Kidney (tissue), 14 donors: Measurements from ENCODE around the gene TSFM. TPM values are rescaled to one million over a fixed set of nuclear protein-coding genes. Genes with fewer than 3 reads are reported as not detected.

Source experiments
- DNase-seq, 5 donors: peaks; one replicate each; pipeline ENCODE4 v3.0.0-alpha.2; 2013 to 2020
- FAIRE-seq: peaks from 2 replicates; lab custom pipeline; 2012; peaks lifted over from hg19 to GRCh38; lab: Jason Lieb, UNC
- H3K27ac ChIP-seq, 2 donors: one replicate each; pipeline ENCODE4 v1.7.0; 2013; ENCODE audit warnings: low read depth in 2 of 2, low read length in 2 of 2, inconsistent platforms in 1 of 2
- H3K27me3 ChIP-seq: one replicate; pipeline ENCODE4 v1.7.1; 2013; ENCODE audit warnings: low read length, inconsistent platforms; ENCODE audit not compliant: control insufficient read depth, insufficient read depth
- H3K36me3 ChIP-seq, 3 donors: one replicate each; pipeline versions ENCODE4 v1.7.0 to v1.7.1; 2013; ENCODE audit warnings: low read length in 3 of 3, control low read depth in 1 of 3, inconsistent platforms in 1 of 3; ENCODE audit not compliant: insufficient read depth in 3 of 3, control insufficient read depth in 2 of 3
- H3K4me1 ChIP-seq, 3 donors: one replicate each; pipeline versions ENCODE4 v1.7.0 to v1.7.1; 2013; ENCODE audit warnings: low read length in 3 of 3, inconsistent platforms in 1 of 3, low read depth in 1 of 3; ENCODE audit not compliant: control insufficient read depth in 2 of 3, insufficient read depth in 2 of 3
- H3K4me3 ChIP-seq, 3 donors: one replicate each; pipeline versions ENCODE4 v1.7.0 to v1.8.1; 2013; ENCODE audit warnings: low read length in 3 of 3, control low read depth in 1 of 3, inconsistent platforms in 1 of 3
- H3K9ac ChIP-seq, 3 donors: one replicate each; pipeline versions ENCODE4 v1.7.0 to v1.7.1; 2013; ENCODE audit warnings: low read length in 3 of 3, control low read depth in 1 of 3, inconsistent platforms in 1 of 3
- H3K9me3 ChIP-seq, 3 donors: one replicate each; pipeline versions ENCODE4 v1.7.0 to v1.7.1; 2013; ENCODE audit warnings: low read length in 3 of 3, control low read depth in 1 of 3, inconsistent platforms in 1 of 3; ENCODE audit not compliant: control insufficient read depth in 2 of 3, insufficient read depth in 1 of 3
- intact Hi-C: fragments of 100-400 bp; cut with DNase I; formaldehyde crosslinking; loops from one replicate; pipeline ENCODE4 v1.11.1; 2022
- polyA plus RNA-seq: library from polyadenylated mRNA; stranded (reverse); fragments of 350-450 nt; fragmentation: Illumina TruSeq; extraction: RNeasy Lipid Tissue Mini Kit (QIAGEN cat#74804); gene quantifications from one replicate; pipeline ENCODE4 v1.2.3, GENCODE V29; 2014; ENCODE audit warnings: low read depth, low replicate concordance; ENCODE audit not compliant: insufficient read depth
- total RNA-seq: library from RNA; stranded (reverse); fragmentation: NEBNext Ultra II Directional; extraction: Animal tissue kit (Norgen Biotek cat#: 25700); gene quantifications from one replicate; pipeline ENCODE4 v1.2.1, GENCODE V29; 2021
- TF ChIP-seq, protein P1 (sequence below): IDR thresholded peaks from 3 replicates; pipeline ENCODE4 v1.5.1; 2012; ENCODE audit warnings: mild to moderate bottlenecking, moderate library complexity, borderline replicate concordance; ENCODE audit not compliant: insufficient read depth; ENCODE audit errors: extremely low read depth
- donor health status: control.
- donor health status: control.
- donor health status: control.
- donor health status: control.
- donor health status: control.
- donor health status: DM: yes; HTN: yes; CAD: no.
- donor health status: Normal renal cell carcinoma (clear cell type).

TSFM gene
- total and polyA plus RNA-seq, 2 donors from 2014 or later, result 32.8 to 84.6 TPM

DNA sequence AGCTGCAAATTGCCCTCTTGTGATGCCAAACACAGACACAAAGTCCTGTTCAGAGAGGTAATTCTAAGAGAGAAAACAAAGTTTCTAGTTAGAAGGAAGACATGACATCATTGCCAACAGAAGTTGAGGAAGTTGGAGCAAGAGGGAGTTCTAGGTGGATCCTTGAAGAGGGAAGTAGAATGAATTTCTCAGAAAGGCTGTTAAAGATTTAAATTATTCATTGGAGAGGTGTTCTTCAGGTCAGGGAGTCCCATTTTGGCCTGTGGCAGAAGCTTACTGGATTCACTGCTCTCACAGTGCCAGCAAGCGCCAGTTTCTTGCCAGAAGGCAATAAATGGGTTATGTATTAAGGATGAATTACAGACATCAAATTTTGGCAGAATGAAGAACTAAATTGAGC lies 15.3 kb downstream of the TSFM start:
- intact Hi-C loops, result no loop called here
- TF ChIP-seq, protein P1, sequence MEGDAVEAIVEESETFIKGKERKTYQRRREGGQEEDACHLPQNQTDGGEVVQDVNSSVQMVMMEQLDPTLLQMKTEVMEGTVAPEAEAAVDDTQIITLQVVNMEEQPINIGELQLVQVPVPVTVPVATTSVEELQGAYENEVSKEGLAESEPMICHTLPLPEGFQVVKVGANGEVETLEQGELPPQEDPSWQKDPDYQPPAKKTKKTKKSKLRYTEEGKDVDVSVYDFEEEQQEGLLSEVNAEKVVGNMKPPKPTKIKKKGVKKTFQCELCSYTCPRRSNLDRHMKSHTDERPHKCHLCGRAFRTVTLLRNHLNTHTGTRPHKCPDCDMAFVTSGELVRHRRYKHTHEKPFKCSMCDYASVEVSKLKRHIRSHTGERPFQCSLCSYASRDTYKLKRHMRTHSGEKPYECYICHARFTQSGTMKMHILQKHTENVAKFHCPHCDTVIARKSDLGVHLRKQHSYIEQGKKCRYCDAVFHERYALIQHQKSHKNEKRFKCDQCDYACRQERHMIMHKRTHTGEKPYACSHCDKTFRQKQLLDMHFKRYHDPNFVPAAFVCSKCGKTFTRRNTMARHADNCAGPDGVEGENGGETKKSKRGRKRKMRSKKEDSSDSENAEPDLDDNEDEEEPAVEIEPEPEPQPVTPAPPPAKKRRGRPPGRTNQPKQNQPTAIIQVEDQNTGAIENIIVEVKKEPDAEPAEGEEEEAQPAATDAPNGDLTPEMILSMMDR, result no peak
- no peaks in the 10 kb centered on the region for H3K9me3 ChIP-seq
- peaks cover 0 to 4% (median 0%) of the 10 kb centered on the region in 3 donors for H3K4me1 ChIP-seq
- no peak overlapping the region for H3K9ac ChIP-seq
- no peak overlapping the region for H3K27ac ChIP-seq
- H3K27me3 ChIP-seq, result no peaks in the 10 kb centered on the region
- DNase-seq (no peak), FAIRE-seq (no peak)
- peaks cover 0 to 47% (median 37%) of the 10 kb centered on the region in 3 donors for H3K36me3 ChIP-seq
- H3K4me3 ChIP-seq, result no peak overlapping the region

DNA sequence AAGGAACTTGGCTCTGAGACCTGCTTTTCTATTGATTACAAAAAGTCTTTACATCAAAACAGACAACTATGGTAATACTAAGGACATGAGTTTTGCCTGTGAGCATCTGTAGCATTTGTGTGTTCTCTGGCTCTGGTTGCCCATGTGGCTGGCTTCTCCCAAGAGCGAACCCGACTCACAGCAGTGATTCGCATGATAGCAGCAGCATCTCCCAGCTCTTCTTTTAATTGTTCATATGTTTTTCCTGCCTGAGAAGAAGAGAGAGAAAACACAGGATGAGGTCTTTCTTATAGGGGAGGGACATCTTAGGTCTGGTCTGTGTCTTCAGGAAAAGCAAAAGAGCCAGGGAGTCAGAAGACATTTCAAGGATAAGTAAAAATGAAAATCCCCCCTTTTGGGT lies 18.4 kb downstream of the TSFM start:
- Histone ChIP-seq H3K27ac (no peak overlapping the region), H3K27me3 (no peaks in the 10 kb centered on the region), H3K9me3 (no peaks in the 10 kb centered on the region), H3K4me1 (peaks cover 0 to 4% (median 3%) of the 10 kb centered on the region in 3 donors), H3K36me3 (peaks cover 2 to 39% (median 38%) of the 10 kb centered on the region in 3 donors), H3K4me3 (no peak overlapping the region), H3K9ac (no peak overlapping the region)
- DNase-seq (no peak), FAIRE-seq (no peak)
- TF ChIP-seq, protein P1, result no peak
- intact Hi-C loops, result no loop called here

DNA sequence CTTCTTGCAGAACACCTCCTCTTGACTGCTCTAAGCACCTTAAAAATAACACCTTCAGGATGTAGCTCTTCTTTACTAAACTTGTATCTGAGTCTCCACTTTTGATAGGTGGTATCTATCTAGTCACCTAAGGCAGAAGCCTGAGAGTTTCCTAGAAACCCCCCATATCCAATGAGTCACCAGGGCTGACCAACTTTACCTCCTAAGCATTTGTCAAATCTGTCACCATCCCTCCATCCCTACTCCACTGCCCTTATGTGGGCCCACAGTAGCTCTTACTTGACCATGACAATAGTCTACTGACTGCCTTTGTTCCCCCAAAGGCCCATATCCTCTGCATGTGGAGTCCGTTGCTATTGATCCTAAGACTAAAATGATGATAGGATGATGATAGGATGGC lies 20.0 kb downstream of the TSFM start:
- H3K27ac ChIP-seq, result no peak overlapping the region
- H3K27me3 ChIP-seq, result no peaks in the 10 kb centered on the region
- TF ChIP-seq, protein P1, result no peak
- H3K4me1 ChIP-seq, result peaks cover 0 to 3% (median 2%) of the 10 kb centered on the region in 3 donors
- H3K9ac ChIP-seq, result no peak overlapping the region
- no peak overlapping the region for H3K4me3 ChIP-seq
- intact Hi-C loops, result no loop called here
- H3K36me3 ChIP-seq, result peaks cover 4 to 45% (median 43%) of the 10 kb centered on the region in 3 donors
- FAIRE-seq (no peak), DNase-seq (no peak)
- no peaks in the 10 kb centered on the region for H3K9me3 ChIP-seq
